Measurements from ENCODE around the gene ADAMTSL1.

DNA sequence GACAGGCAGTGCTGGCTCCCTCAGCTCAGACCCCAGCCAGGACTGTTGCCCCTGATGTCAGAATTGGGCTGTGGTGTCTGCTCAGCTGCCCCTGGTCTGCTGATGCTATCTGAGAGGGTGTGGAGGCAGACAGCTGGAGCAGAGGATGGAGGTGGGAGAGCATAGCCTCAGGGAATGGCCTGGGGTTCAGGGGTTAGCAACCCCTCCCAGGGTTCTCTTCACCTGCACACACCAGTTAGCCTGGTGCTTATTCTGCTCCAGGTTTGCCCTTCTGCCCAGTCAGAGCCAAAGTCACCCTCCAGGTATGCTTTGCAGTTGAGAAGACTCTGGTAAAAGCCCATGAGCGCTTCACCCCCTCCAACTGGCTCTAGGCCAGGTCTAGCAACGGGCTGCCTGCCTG, 449.2 kb downstream of the ADAMTSL1 start:
- TF ChIP-seq LEF1 (IDR thresholded peaks at IDR 0.05; ENCODE audit: borderline replicate concordance) (no peak), L3MBTL2 (conservative IDR thresholded peaks at IDR 0.05) (no peak), SUZ12 (IDR thresholded peaks at IDR 0.05) (no peak), ARNT (IDR thresholded peaks at IDR 0.05) (no peak)

Measured in HEK293T (cell line).